Endothelial cell of umbilical vein (primary cell): ENCODE results near the gene CASK. TPM values are rescaled to one million over a fixed set of nuclear protein-coding genes. Genes with fewer than 3 reads are reported as not detected.

Experiments used
- BruUV-seq: library from RNA; stranded (reverse); fragments of 400-500 nt; replicated peaks from 2 replicates; lab custom pipeline; 2021; lab: Mats Ljungman, UMichigan
- CTCF ChIA-PET: fragments of 300-600, 350-600 bp; sonication (Branson Sonifier 250); formaldehyde crosslinking; loops from one replicate; lab custom pipeline; 2021; ENCODE audit warnings: antibody characterized with exemption, inconsistent platforms; lab: Charles Lee
- POLR2A ChIA-PET: fragments of 300-600, 350-600 bp; sonication (Branson Sonifier 250); formaldehyde crosslinking; loops from one replicate; lab custom pipeline; 2021; ENCODE audit warnings: antibody characterized with exemption, inconsistent platforms; lab: Charles Lee
- DNase-seq: peaks from one replicate; pipeline ENCODE4 v3.0.0-alpha.2; 2011; ENCODE audit warnings: low read depth, low spot score
- FAIRE-seq: peaks from 2 replicates; lab custom pipeline; 2011; peaks lifted over from hg19 to GRCh38; lab: Jason Lieb, UNC
- H2AFZ ChIP-seq: 2 replicates; pipeline ENCODE4 v1.6.0; 2012; ENCODE audit warnings: low read depth, low read length, control low read depth, inconsistent platforms
- H3K27ac ChIP-seq: 2 replicates; pipeline ENCODE4 v1.5.1; 2011; ENCODE audit warnings: low read depth, mild to moderate bottlenecking, control low read depth, low read length, moderate library complexity; ENCODE audit not compliant: insufficient read depth
- H3K27me3 ChIP-seq, 2 experiments: 2 replicates each; pipeline versions ENCODE4 v1.6.0 to v1.6.1; 2011; ENCODE audit warnings: low read length in 2 of 2, mixed read lengths in 1 of 2; ENCODE audit not compliant: control insufficient read depth in 2 of 2, insufficient read depth in 2 of 2
- H3K36me3 ChIP-seq, 2 experiments: 2 replicates in 1 of 2; 3 replicates in 1 of 2; pipeline ENCODE4 v1.5.1; 2011; ENCODE audit warnings: low read length in 2 of 2, mild to moderate bottlenecking in 1 of 2, moderate library complexity in 1 of 2; ENCODE audit not compliant: control insufficient read depth in 2 of 2, insufficient read depth in 2 of 2; ENCODE audit errors: extremely low read depth in 1 of 2
- H3K4me1 ChIP-seq: 3 replicates; pipeline ENCODE4 v1.5.1; 2011; ENCODE audit warnings: mild to moderate bottlenecking, low read length; ENCODE audit not compliant: control insufficient read depth, insufficient read depth; ENCODE audit errors: extremely low read depth
- H3K4me2 ChIP-seq: 2 replicates; pipeline ENCODE4 v1.6.1; 2011; ENCODE audit warnings: low read length, control low read depth, mixed read lengths; ENCODE audit not compliant: insufficient read depth
- H3K4me3 ChIP-seq, 3 experiments: fragments of 200-600 bp in 1 of 3; sonication (generic), shearing (Covaris generic) in 1 of 3; replicated peaks in 1 of 3; 2 replicates each; pipeline ENCODE4 v1.5.1; 2011 to 2016; ENCODE audit warnings: control low read depth in 3 of 3, low read length in 3 of 3, mild to moderate bottlenecking in 2 of 3, inconsistent platforms in 1 of 3, low read depth in 1 of 3, moderate library complexity in 1 of 3; ENCODE audit not compliant: insufficient read depth in 1 of 3
- H3K79me2 ChIP-seq: 2 replicates; pipeline ENCODE4 v1.6.0; 2012; ENCODE audit warnings: low read length, inconsistent platforms; ENCODE audit not compliant: control insufficient read depth, insufficient read depth
- H3K9ac ChIP-seq: replicated peaks from 2 replicates; pipeline ENCODE3; 2011; ENCODE audit warnings: low read length, control low read depth; ENCODE audit not compliant: insufficient read depth; ENCODE audit errors: extremely low read depth
- H3K9me1 ChIP-seq: replicated peaks from 3 replicates; pipeline ENCODE4 v1.6.0; 2011; ENCODE audit warnings: mild to moderate bottlenecking, low read length; ENCODE audit not compliant: control insufficient read depth, insufficient read depth; ENCODE audit errors: extremely low read depth
- H3K9me3 ChIP-seq: replicated peaks from 2 replicates; pipeline ENCODE4 v1.5.1; 2012; ENCODE audit warnings: low read length, inconsistent platforms; ENCODE audit not compliant: control insufficient read depth, insufficient read depth
- H4K20me1 ChIP-seq: replicated peaks from 2 replicates; pipeline ENCODE3; 2011; ENCODE audit warnings: mild to moderate bottlenecking, low read length; ENCODE audit not compliant: control insufficient read depth, insufficient read depth; ENCODE audit errors: extremely low read depth
- CTCF ChIP-seq, 2 donors: IDR thresholded peaks; 1 replicate in 1 of 2; 2 replicates in 1 of 2; pipeline ENCODE4 v1.5.1; 2011; ENCODE audit warnings: low read length in 2 of 2, mild to moderate bottlenecking in 2 of 2, moderate library complexity in 2 of 2, control low read depth in 1 of 2, inconsistent platforms in 1 of 2, low read depth in 1 of 2; ENCODE audit not compliant: insufficient read depth in 1 of 2; ENCODE audit errors: extremely low read depth in 1 of 2
- EZH2 ChIP-seq: IDR thresholded peaks from 2 replicates; pipeline ENCODE4 v1.6.1; 2012; ENCODE audit warnings: borderline replicate concordance, low read depth, mild to moderate bottlenecking, moderate library complexity, low read length, inconsistent platforms; ENCODE audit not compliant: severe bottlenecking
- FOS ChIP-seq: IDR thresholded peaks from 2 replicates; pipeline ENCODE4 v1.6.1; 2011; ENCODE audit warnings: mild to moderate bottlenecking, low read length, moderate library complexity, borderline replicate concordance; ENCODE audit not compliant: insufficient read depth
- GATA2 ChIP-seq: IDR thresholded peaks from 2 replicates; pipeline ENCODE4 v1.7.0; 2011; ENCODE audit warnings: low read depth, mild to moderate bottlenecking, moderate library complexity, mixed read lengths, low read length; ENCODE audit not compliant: insufficient read length, insufficient read depth
- JUN ChIP-seq: IDR thresholded peaks from 2 replicates; pipeline ENCODE4 v1.6.1; 2011; ENCODE audit warnings: borderline replicate concordance, low read depth; ENCODE audit not compliant: insufficient read length, insufficient read depth
- MYC ChIP-seq: IDR thresholded peaks from one replicate; pipeline ENCODE4 v1.6.1; 2011; ENCODE audit warnings: mild to moderate bottlenecking, low read depth, low read length
- POLR2A ChIP-seq: IDR thresholded peaks from 2 replicates; pipeline ENCODE4 v1.6.1; 2012; ENCODE audit warnings: low read depth, mild to moderate bottlenecking, control low read depth, low read length
- POLR2AphosphoS5 ChIP-seq: IDR thresholded peaks from 2 replicates; pipeline ENCODE4 v1.6.1; 2012; ENCODE audit warnings: low read depth, mild to moderate bottlenecking, control low read depth, low read length, moderate library complexity; ENCODE audit not compliant: insufficient read depth
- dilution Hi-C: fragments of 300-500 bp; cut with MboI; formaldehyde crosslinking; loops from one replicate; pipeline ENCODE4 v1.15.0; 2019; ENCODE audit warnings: low sequenced_read_pairs; ENCODE audit not compliant: extremely low pct_ligation_motif_present
- intact Hi-C: fragments of 100-400 bp; cut with micrococcal nuclease; formaldehyde crosslinking; loops from one replicate; pipeline ENCODE4 v1.10.0; 2022
- polyA plus RNA-seq, 4 experiments: library from polyadenylated mRNA; depleted of rRNA in 3 of 4; stranded (reverse) in 3 of 4; unstranded in 1 of 4; fragments of >200 nt; gene quantifications; 2 replicates each; pipeline versions ENCODE4 v1.2.1 to v1.2.3, GENCODE V29; 2011 to 2012; ENCODE audit warnings: missing spikeins in 1 of 4
- total RNA-seq: library from RNA; stranded (reverse); gene quantifications from 2 replicates; pipeline ENCODE4 v1.2.3, GENCODE V29; 2021
- TF ChIP-seq, protein P1 (sequence below): IDR thresholded peaks from 2 replicates; pipeline ENCODE4 v1.6.1; 2011; ENCODE audit not compliant: insufficient read depth, insufficient read length

Gene CASK
- total and polyA plus RNA-seq, 2 donors (not counting 3 experiments of a cell fraction or from before 2014, with no cell fraction given) = 6.4 to 30.4 TPM

- Histone ChIP-seq H3K9me1 (no peaks in the 10 kb centered on the region), H3K4me2 (no peak overlapping the region), H4K20me1 (no peaks in the 10 kb centered on the region), H3K4me3 (no peak overlapping the region), H3K27ac (no peak overlapping the region), H3K79me2 (no peaks in the 10 kb centered on the region), H3K9me3 (no peaks in the 10 kb centered on the region), H2AFZ (no peak overlapping the region), H3K4me1 (no peaks in the 10 kb centered on the region), H3K9ac (no peak overlapping the region), H3K36me3 (no peaks in the 10 kb centered on the region), H3K27me3 (no peaks in the 10 kb centered on the region)
- ChIA-PET POLR2A (no interaction called here), CTCF (no interaction called here)
- FAIRE-seq = no peak
- intact Hi-C loops = no loop called here
- TF ChIP-seq POLR2AphosphoS5 = no peak
- no peak for DNase-seq
- dilution Hi-C loops = no loop called here
- no TSS peak for BruUV-seq
These were observed 406.2 kb downstream of the CASK start for GRCh38 chrX:41516999-41517765.

- no peak overlapping the region for H3K4me3 ChIP-seq
- H3K9me3 ChIP-seq = no peaks in the 10 kb centered on the region
- no peaks in the 10 kb centered on the region for H3K4me1 ChIP-seq
- no peak overlapping the region for H2AFZ ChIP-seq
- intact Hi-C loops (no loop called here), dilution Hi-C loops (no loop called here)
- no peaks in the 10 kb centered on the region for H3K79me2 ChIP-seq
- no peak for DNase-seq
- BruUV-seq = no TSS peak
- no peak overlapping the region for H3K27ac ChIP-seq
- H3K4me2 ChIP-seq = no peak overlapping the region
- no peak overlapping the region for H3K9ac ChIP-seq
- ChIA-PET POLR2A (no interaction called here), CTCF (interaction anchor here (0.9 kb wide), 1 partner anchor 25 kb away, joined by 3 read pairs; no protein-coding TSS in a partner anchor)
- no peak for FAIRE-seq
- TF ChIP-seq CTCF (IDR thresholded peaks at IDR 0.05; ENCODE audit: extremely low read depth in 1 of 2, insufficient read depth in 1 of 2, low read depth in 1 of 2, low read length in 2 of 2) (no peak), POLR2A (no peak), POLR2AphosphoS5 (no peak), JUN (no peak), GATA2 (no peak), EZH2 (no peak), FOS (no peak), MYC (no peak)
- TF ChIP-seq, protein P1, sequence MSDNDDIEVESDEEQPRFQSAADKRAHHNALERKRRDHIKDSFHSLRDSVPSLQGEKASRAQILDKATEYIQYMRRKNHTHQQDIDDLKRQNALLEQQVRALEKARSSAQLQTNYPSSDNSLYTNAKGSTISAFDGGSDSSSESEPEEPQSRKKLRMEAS = no peak
- H3K27me3 ChIP-seq = no peaks in the 10 kb centered on the region
- H3K36me3 ChIP-seq = no peaks in the 10 kb centered on the region
- no peaks in the 10 kb centered on the region for H3K9me1 ChIP-seq
- H4K20me1 ChIP-seq = no peaks in the 10 kb centered on the region
These were observed 406.9 kb downstream of the CASK start for GRCh38 chrX:41516456-41516855.
